ENCODE results near the gene LCE1F.

LCE1F gene

DNA sequence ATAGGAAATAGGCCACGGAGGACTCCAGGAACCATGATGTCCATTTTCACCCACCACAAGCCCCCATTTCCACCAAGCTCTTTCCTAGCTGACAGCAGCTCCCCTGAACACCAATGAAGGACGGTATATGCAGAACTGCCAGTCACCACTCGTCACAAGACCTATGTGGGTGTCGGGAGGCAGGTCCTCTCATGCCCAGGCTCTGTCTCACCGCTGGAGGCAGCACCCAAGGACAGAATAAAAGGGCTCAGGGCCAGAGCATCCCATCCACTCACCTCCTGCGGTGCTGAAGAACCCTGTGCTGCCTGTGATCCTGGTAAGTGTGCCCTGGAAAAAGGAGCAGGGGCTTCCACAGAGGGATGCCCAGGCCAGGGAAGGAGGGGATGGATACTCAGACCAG lies at the start of gene LCE1F:
TSS of gene LCE1F (plus strand) at position 266 of the 400 bp plus-strand sequence. CDS start 1,232 bp downstream, outside the sequence.
- peak; percentile 22 for DNase-seq (ENCODE audit: low spot score)

DNA sequence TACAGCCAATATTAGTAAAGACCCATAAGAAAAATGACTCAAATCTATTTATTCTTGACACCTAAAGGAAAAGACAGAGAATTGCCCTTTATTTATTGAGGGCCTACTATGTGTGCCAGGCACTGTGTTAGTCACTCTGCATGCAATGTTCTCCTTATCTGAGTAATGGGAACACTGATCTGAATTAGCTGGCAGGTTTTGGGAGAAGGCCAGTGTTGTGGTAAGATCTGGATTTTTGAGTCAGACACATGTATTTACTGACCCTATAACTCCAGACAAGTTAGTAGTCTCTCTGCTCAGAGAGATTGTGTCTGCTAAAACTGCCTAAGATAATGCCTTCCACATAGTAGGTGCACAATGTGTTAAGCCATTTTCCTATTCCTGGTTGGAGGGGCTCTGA lies 49.7 kb upstream of the LCE1F start:
- DNase-seq (ENCODE audit: low spot score) = no peak

DNA sequence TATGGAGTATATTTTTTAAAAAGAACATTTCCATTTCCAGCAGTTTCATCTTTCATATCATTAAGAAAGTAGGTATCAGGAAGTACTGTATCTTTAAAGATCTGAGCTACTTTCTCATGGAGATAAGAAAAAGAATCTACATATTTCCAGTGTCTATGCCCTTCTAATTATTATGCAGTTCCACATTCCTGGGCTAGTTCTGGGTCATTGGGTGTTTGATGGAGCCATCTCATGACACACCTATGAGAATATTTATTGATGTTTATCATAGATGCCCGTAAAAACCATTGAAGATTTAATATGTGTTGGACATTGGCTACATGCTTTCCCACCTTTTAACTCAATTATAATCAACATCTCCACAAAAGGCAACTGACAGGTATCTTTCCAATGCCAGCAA lies 46.0 kb upstream of the LCE1F start:
- DNase-seq (ENCODE audit: low spot score) = no peak

DNA sequence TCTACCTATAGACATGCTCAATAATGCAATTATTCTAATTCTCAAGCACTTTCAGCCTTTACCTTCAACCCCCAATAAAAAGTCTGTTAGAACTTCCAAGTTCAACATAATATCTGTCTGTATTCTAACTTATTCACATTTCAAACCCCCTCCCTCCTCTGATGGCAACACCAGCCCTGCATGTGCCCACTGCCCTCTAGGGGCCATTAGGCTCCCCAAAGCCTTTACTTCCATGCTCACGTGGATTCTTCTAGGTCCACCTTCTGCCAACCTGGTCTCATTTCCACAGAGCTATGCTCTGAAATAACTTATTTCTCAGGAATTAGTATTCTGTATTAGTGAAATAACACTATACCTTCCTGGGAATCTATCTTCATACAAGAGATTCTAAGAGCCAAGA lies 39.3 kb upstream of the LCE1F start:
- DNase-seq (ENCODE audit: low spot score) = peak; percentile 28

- DNase-seq (ENCODE audit: low spot score) = no peak
Observed at GRCh38 chr1:152737997-152738396, 36.9 kb upstream of the LCE1F start.

- DNase-seq (ENCODE audit: low spot score) = no peak
Observed at GRCh38 chr1:152739841-152740240, 35.1 kb upstream of the LCE1F start.

DNA sequence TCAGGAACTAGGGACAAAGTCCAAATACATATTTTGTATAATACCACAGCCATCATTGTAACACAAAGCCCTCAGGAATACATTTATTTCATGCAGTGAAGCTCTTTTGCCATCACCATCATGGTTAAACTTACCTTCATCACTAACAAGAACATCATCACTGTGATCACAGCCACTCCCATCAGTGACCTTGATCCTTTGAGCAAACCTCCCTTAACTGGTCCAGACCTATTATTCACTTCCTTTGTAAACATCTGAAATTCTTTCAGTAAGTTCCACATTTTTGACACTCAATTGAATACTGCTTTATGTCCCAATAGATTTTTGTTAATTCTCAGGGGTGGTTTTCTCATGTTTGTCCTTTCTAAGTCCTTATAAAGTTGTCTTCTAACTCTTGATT lies 33.3 kb upstream of the LCE1F start:
- no peak for DNase-seq (ENCODE audit: low spot score)

- DNase-seq (ENCODE audit: low spot score) = no peak
Observed at GRCh38 chr1:152743371-152744145, 31.4 kb upstream of the LCE1F start.

GRCh38 chr1:152745289-152745704 lies 29.6 kb upstream of the LCE1F start:
- peak; percentile 48 for DNase-seq (ENCODE audit: low spot score)

- no peak for DNase-seq (ENCODE audit: low spot score)
Observed at GRCh38 chr1:152745765-152746444, 29.0 kb upstream of the LCE1F start.

- no peak for DNase-seq (ENCODE audit: low spot score)
Observed at GRCh38 chr1:152747831-152748230, 27.1 kb upstream of the LCE1F start.

- no peak for DNase-seq (ENCODE audit: low spot score)
Observed at GRCh38 chr1:152752225-152752624, 22.7 kb upstream of the LCE1F start.

- no peak for DNase-seq (ENCODE audit: low spot score)
Observed at GRCh38 chr1:152753586-152753985, 21.4 kb upstream of the LCE1F start.

- no peak for DNase-seq (ENCODE audit: low spot score)
Observed at GRCh38 chr1:152756872-152757271, 18.1 kb upstream of the LCE1F start.

DNA sequence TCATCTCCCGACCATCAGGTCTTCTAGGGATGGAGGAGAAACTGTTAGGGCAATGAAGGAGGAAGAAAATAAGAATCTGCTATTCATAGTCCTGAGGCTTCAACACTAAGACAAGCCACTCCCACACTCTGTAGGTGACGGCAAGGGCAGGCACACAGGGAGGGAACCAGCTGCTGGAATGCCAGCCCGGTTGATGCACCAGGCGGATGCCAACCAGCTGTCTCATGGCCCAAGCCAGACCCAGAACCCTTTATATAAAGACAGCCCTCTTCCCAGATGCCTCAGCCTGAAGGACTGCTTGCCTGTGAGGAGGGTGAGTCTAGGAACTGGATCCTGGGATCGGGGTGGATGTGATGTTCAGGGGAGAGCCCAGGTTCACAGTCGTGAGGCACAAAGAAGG lies 17.2 kb upstream of the LCE1F start, which contains the start of gene KPRP:
TSS of gene KPRP (plus strand) at position 279 of the 400 bp plus-strand sequence. CDS start 1,564 bp downstream, outside the sequence.
- DNase-seq (ENCODE audit: low spot score) = no peak

GRCh38 chr1:152758636-152759035 lies 16.3 kb upstream of the LCE1F start:
- DNase-seq (ENCODE audit: low spot score) = no peak

DNA sequence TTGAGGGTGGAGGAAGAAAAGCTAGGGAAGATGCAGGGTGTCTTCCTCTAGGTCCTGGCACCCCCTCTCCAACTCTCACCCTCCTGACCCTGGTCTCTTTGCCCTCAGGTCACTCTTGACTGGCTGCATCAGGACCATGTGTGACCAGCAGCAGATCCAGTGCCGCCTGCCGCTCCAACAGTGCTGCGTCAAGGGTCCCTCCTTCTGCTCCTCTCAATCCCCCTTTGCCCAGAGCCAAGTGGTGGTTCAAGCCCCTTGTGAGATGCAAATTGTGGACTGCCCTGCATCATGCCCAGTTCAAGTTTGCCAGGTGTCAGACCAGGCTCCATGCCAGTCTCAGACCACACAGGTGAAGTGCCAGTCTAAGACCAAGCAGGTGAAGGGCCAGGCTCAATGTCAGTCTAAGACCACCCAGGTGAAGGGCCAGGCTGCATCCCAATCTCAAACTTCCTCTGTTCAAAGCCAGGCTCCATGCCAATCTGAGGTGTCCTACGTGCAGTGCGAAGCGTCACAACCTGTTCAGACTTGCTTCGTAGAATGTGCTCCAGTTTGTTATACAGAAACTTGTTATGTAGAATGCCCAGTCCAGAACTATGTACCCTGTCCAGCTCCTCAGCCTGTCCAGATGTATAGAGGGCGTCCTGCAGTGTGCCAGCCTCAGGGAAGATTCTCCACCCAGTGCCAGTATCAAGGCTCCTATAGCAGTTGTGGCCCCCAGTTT lies 15.3 kb upstream of the LCE1F start:
- DNase-seq (ENCODE audit: low spot score) = no peak

DNA sequence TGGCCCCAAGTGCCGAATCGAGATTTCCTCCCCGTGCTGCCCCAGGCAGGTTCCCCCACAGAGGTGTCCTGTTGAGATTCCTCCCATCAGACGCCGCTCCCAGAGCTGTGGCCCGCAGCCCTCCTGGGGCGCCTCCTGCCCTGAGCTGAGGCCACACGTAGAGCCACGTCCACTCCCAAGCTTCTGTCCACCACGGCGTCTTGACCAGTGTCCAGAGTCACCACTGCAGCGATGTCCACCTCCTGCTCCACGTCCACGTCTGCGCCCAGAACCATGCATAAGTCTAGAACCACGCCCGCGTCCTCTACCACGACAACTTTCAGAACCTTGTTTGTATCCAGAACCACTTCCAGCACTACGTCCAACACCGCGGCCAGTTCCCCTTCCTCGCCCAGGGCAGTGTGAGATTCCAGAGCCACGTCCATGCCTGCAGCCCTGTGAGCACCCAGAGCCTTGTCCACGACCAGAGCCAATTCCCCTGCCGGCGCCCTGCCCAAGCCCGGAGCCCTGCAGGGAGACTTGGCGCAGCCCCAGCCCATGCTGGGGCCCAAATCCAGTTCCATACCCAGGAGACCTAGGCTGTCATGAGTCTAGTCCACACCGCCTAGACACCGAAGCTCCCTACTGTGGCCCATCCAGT lies 14.3 kb upstream of the LCE1F start:
- DNase-seq (ENCODE audit: low spot score) = no peak

GRCh38 chr1:152761609-152762213 lies 13.2 kb upstream of the LCE1F start:
- DNase-seq (ENCODE audit: low spot score) = no peak

- DNase-seq (ENCODE audit: low spot score) = no peak
Observed at GRCh38 chr1:152768847-152769533, 6.0 kb upstream of the LCE1F start.

DNA sequence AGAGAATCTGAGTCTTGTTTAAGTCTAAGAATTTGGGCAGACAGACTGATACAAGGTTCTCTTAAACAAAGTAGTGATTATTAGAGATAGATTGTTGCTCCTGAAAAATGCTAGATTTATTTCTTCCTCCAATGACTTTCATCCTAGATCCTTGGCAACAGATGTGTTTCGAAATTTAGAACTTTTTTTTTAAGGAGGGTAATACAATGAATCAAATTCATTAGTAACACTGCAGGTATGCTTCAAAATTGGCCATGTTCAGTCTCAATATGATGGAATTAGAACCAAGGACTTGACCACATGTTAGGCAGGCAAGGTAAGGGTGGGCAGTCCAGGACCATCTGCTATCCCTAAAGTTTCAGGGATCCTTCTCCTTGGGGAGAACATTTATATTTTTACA lies 4.5 kb upstream of the LCE1F start:
- DNase-seq (ENCODE audit: low spot score) = no peak

Data from NAMALWA (cell line).